Measurements from ENCODE around the gene RASGEF1C.
"Not testable (repeated sequence)": the region's sequence is repeated elsewhere in the genome, so short reads cannot be mapped to it uniquely, and the experiment has no call there.

Gene RASGEF1C

GRCh38 chr5:180210961-180211760, 2.1 kb upstream of the RASGEF1C start:
- no peak for DNase-seq

GRCh38 chr5:180210077-180210476, 1.1 kb upstream of the RASGEF1C start:
- not testable (repeated sequence) for DNase-seq

GRCh38 chr5:180208435-180209081, 453 bp downstream of the RASGEF1C start:
- DNase-seq = no peak

GRCh38 chr5:180208038-180208434, 975 bp downstream of the RASGEF1C start:
- DNase-seq = no peak

- no peak for DNase-seq
Measured at GRCh38 chr5:180207593-180207992, 1.4 kb downstream of the RASGEF1C start.

GRCh38 chr5:180206993-180207392, 2.0 kb downstream of the RASGEF1C start:
- DNase-seq = no peak

GRCh38 chr5:180205916-180206315, 3.1 kb downstream of the RASGEF1C start:
- DNase-seq = no peak

GRCh38 chr5:180204276-180204819, 4.7 kb downstream of the RASGEF1C start:
- DNase-seq = no peak

- DNase-seq = no peak
Measured at GRCh38 chr5:180202939-180203573, 6.0 kb downstream of the RASGEF1C start.

- DNase-seq = no peak
Measured at GRCh38 chr5:180201051-180201987, 7.7 kb downstream of the RASGEF1C start.

- no peak for DNase-seq
Measured at GRCh38 chr5:180199390-180199789, 9.6 kb downstream of the RASGEF1C start.

- no peak for DNase-seq
Measured at GRCh38 chr5:180198208-180198607, 10.8 kb downstream of the RASGEF1C start.

GRCh38 chr5:180197016-180197702, 11.9 kb downstream of the RASGEF1C start:
- DNase-seq = no peak

- DNase-seq = no peak
Measured at GRCh38 chr5:180194410-180195345, 14.3 kb downstream of the RASGEF1C start.

GRCh38 chr5:180193749-180194375, 15.1 kb downstream of the RASGEF1C start:
- no peak for DNase-seq

- DNase-seq = no peak
Measured at GRCh38 chr5:180191716-180192115, 17.3 kb downstream of the RASGEF1C start.

- DNase-seq = no peak
Measured at GRCh38 chr5:180187767-180188166, 21.2 kb downstream of the RASGEF1C start.

GRCh38 chr5:180180846-180181245, 28.2 kb downstream of the RASGEF1C start:
- DNase-seq = no peak

GRCh38 chr5:180180421-180180820, 28.6 kb downstream of the RASGEF1C start:
- no peak for DNase-seq

Data from right hindlimb (tissue), 1 donor.